ENCODE data around the gene EVX1.

Gene EVX1

DNA sequence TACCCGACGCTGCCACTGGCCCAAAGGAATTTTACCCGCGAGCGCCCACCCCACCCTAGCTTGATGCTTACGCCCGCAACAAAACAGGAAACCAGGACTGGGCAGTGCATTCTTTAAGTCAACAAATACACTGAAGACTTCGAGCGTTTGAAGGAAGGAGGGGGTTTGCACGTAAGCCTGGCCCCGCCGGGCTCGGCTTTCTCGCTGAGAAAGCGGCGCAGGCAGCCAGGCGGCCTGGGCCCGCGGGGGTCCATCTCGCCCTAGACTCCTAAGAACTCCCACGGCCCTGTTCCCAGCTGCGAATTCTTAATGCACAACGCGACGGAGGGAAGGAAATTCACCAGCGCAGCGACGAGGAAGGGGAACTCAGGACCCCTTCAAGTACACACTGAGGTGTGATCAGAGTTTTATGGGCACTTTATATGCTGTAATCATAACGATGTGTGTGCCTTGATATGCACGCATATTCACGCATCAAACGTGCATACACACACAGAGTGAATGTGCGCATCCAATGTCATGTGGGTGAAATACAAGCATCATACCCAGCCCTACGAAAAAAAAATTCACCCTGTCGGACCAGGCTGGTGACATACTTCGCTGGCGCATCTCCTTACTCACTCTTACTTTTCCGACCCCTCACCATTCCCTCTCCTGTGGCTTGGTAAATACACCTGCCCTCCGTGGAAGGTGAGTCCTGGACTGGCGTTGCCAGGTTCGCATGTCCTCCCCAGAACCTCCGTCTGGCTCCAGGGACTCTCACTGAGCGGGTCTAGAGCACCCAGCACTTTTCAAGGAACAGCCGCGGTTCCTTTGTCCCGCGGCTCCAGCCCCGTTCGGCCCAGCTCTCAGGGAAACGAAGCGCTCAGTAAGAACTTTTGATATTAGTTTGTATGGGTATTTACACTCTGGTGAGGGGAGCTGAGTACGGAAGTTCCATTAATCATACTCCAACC is 37.0 kb upstream of the EVX1 start:
- DNase-seq, result no peak

- DNase-seq, result no peak
Observed at GRCh38 chr7:27207348-27207985, 35.1 kb upstream of the EVX1 start.

DNA sequence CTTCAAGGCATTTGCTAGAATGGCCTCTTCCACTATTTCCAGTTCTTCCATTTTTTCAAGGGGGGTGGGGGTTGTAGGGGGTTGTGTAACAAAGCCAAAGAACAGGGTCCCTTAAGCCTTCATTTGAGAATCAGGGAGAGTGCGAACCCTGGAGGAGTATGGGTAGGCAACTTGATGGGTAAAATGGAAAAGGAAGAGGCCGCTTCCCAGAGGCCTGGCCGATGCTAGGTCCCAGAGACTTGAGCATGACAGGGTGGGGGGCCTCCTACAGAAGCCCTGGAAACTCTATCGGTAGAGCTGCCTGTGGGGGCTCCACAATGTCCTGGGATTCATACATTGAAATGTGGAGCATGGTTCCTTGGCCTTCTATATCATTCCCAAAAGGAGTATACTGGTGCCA is 33.6 kb upstream of the EVX1 start:
- DNase-seq, result no peak

DNA sequence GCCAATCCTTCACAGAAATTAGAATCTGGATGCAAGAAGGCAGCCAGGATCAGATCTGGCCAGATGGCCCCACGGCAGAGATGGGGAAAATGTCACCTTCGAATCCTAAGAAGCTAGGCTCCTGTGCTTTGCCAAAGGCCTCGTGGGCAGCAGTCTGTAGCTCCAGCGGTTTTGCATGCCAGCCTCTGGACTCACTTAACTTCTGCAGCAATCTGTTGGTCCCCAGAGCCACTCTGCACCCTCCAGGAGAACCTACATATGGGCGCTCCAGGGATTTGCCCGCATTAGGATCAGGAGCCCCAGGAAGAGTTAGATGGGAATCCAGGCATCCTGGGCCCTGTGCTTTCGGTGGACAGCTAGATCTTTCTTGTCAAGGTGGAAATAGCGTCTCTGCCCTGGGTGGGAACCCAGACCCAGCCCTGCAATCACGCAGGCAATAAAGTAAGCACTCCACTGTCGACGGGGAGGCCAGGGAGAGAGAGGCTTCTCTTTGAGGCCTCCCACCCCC is 32.6 kb upstream of the EVX1 start:
- no peak for DNase-seq

DNA sequence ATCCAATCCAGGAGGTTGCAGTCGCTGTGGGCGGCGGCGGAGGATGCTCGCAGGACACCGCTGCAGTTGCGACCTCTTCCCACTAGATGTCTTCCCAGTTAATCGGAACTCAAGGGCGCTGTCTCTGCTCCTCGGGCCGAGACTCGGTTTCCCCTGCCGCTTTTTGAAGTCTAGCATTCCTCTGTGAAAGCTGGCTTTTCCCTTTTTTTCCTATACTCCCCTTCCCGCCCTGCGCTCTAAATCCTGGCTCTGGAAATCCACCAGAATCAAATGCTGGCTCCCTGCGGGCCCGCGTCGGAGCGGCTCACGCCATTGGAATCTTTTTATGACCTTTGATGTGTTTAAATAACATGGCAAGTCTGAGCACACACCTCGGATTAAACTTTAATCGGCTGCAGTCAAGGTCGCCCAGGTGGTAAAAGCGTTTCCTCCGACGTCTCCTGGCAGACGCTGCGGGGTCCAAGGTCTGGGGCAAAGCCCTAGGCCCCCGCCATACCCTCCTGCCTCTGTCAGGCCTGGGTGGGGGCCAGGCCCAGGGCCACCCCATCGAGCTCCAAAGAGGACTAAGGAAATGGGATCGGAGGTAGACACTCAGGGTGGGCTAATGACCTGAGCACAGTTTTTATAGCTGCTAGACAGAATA is 32.0 kb upstream of the EVX1 start:
- DNase-seq, result no peak

- DNase-seq, result no peak
Observed at GRCh38 chr7:27211084-27211446, 31.5 kb upstream of the EVX1 start.

DNA sequence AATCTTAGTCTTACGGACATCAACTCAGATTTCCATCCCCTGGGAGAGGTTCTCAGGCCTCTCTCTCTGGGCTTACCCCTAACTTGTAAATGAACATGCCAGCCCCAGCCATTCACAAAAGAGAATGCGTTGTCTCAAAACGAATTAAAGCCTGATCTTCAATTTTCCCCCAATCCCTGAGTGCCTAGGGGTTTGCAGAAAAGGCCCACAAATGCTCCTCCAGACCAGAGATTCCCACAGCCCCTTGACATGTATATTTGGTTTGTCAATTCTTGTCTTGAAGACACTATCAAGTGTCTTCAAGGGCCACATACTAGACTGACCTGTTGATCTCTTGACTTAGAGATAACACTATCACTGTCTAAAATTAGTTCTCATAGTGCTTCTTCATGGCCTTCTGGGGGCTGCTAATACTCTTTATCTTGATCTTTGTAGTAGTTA is 30.8 kb upstream of the EVX1 start:
- no peak for DNase-seq

DNA sequence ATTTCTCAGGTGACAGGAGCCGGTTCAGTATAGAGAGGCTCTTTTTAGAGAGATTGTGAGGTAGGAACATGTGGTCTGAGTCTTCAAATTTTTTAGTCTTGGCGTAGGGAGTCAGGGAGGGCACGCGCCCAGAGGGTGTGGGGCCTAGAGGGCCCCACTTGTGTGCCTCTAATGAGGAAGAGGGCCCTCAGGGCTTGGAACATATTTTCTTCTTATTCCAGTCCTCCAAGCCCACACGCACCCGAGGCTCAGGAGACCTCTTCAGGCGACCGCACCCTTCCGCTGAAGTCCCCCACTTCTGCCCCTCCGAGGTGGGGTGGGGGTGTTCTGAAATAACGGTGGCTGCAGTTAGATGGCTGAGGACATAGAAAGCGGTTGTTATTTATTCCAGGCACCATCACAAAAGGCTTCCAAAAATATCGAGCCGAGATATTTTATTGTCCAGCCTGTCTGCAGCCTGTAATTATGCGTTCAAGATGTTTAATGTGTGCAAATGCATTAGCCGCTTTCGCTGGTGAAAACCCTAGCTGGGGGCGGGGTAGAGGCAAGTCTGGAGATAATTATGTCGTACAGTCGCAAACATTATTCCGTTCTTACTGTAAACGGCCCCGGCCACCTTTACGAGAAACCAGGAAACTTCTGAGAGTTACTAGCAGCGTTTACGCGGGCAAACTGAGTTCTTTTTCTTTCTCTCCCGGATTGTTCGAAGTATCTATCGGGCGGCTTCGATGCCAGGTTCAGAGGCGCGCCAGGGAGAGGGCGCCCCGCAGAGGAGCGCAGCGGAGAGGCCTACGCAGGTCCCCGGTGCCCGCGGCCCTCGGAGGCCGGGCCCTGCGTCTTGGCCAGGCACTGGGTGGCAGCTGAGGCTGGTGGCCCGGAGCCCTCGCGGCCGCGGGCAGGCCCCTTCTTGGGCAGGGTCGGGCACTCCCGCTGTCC is 29.8 kb upstream of the EVX1 start:
- no peak for DNase-seq

- no peak for DNase-seq
Observed at GRCh38 chr7:27213433-27214238, 29.0 kb upstream of the EVX1 start.

- DNase-seq, result no peak
Observed at GRCh38 chr7:27214239-27214950, 28.2 kb upstream of the EVX1 start.

DNA sequence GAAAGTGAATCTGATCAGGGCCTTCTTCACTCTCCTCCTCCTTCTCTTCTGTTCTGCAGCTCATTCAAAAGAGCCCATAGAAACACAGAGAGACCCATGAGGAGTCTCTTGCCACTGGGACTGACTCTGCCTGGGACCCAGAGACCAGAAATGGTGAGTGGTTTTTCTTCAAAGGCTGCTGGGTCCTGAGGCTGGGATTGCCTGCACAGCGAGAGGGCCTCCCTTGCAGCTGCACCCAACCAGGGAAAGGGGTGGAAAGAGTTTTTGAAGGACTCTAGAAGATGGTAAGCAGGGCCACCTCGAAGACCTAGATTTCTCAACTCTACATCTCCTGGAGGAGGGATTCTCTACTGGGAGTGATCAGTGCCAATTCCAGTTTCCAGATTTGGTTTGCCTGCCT is 27.2 kb upstream of the EVX1 start:
- no peak for DNase-seq

GRCh38 chr7:27217951-27218350 is 24.7 kb upstream of the EVX1 start:
- DNase-seq, result no peak

GRCh38 chr7:27219821-27220220 is 22.8 kb upstream of the EVX1 start:
- DNase-seq, result no peak

DNA sequence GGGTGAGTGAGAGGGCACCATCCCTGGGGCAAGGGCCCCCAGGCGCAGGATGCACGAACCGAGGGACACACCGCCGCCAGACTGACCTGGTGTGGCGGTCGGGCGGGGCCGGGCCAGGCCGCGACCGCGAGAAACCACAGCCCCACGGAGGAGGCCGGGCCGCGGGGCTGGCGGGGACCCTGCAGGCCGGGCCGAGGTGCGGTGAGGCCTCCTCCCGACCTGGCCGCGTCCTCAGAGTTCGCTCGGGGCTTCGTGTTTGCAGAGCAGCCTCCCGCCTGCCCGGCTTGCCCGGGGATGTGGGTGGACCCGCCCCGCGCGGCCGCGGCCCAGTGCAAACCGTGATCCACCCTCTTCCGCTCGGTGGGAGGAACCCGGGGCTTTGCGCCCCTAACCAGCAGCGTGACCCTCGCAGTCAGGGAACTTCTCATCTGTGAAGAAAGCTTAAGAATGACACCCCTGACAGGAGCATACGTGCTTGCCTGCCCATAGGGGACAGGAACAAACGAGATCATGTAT is 22.1 kb upstream of the EVX1 start:
- DNase-seq, result no peak

- DNase-seq, result no peak
Observed at GRCh38 chr7:27221201-27221797, 21.3 kb upstream of the EVX1 start.

DNA sequence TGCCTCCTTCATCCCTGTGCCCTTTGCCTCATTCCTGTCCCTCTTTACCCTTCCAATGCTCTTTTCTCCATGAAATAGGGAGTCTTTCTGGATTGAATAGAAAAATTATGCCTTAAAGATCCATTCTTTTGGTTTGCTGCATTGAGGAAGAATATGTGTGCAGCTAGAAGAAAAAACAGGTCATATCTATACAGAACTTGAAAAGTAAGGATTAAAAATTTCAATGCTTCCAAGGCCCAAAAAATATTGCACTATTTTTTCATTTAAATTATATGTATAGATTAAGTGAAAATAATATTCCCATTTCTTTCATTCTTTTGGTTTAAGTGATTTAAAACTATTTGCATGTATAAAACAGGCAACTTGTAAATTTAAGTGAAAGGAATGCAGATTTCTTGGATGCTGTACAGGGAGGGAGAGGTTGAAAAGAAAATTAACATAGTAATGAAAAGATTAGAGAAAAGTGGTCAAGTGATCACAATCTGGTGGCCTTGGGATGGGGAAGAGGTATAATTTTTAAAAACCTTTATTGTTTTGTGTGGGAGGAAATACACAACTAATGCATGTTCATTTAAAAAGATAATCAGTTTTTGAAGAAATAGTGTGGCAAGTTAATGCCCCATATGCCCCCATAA is 18.5 kb upstream of the EVX1 start:
- no peak for DNase-seq

DNA sequence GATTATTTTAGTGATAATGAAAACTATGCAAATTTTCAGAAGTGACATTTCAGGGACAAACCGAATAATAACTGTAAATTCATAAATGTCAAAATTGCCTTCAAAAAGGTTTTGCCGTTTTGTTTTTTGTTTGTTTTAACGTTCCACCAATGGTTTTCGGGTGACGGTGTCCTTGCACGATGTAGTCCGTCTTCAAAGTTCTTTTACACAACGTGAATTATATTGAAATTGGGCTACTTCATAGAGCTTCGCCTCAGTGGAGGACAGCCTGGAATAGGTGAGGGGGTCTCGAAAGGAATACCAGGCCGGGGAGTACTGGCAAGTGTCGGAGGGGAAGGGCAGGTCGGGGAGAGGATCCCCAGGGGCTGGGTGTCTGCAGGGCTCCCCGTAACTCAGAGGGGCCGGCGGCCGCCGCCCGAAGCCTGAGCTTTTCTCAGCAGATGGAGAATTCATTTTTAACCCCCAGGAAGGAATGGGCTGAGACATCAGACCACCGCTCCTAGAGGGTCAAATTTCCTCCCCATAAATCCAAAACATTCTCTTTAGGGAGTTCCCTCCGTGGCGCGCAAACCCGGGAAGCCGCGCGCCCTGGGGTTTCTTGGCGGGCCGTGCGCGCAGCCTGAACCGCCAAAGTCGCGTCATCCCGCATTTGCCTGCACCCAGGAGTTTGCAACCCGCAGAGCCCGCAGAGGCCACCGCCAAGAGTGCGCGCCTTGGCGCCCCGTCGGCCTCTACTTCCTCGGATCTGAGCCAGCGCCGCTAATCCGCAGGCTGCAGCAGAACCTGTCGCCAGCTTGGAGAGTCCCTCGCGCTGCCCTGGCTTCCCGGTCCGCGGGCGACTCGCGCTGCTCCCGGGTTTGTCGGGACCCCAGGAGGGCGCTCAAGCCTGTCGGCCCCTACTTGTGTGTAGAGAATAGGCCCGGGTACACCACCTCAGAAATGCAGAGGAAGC is 17.3 kb upstream of the EVX1 start:
- no peak for DNase-seq

DNA sequence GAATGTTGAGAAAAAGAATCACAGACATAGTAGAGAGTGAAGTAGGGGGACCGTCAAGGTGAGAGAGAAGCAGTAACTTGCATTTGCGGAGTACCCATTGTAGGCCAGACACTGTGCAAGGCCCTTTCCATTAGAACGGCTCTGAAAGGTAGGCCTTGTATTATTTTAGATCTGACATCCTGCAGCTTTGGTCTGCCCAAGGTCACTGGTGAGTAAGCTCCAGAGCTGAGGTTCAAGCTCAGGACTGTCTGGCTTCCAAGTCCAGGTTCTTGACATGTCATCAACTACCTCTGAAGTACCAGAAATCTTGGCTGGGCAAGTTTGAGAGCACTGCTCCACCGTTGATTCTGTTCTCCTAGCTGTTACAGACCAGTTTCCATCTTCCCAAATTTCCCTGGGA is 13.2 kb upstream of the EVX1 start:
- DNase-seq, result no peak

Data from NCI-H2171 (cell line).